Neural cell (in vitro differentiated cells): ENCODE data around the gene BICD1.

Experiments used
- CTCF ChIP-seq: fragments of 450-650 bp; IDR thresholded peaks from 2 replicates; pipeline ENCODE4 v1.5.1; 2014; ENCODE audit warnings: antibody characterized with exemption, mild to moderate bottlenecking, moderate library complexity; ENCODE audit not compliant: poor library complexity, severe bottlenecking
- EP300 ChIP-seq: fragments of 450-650 bp; conservative IDR thresholded peaks from 2 replicates; pipeline ENCODE4 v1.6.1; 2014; ENCODE audit warnings: antibody characterized with exemption, mild to moderate bottlenecking, moderate library complexity; ENCODE audit not compliant: poor library complexity, severe bottlenecking
- EZH2 ChIP-seq: fragments of 200-600, 300-800 bp; shearing (Covaris generic), sonication (generic); IDR thresholded peaks from 2 replicates; pipeline ENCODE4 v1.6.1; 2014; ENCODE audit warnings: antibody characterized with exemption, low read length, borderline replicate concordance, mild to moderate bottlenecking; ENCODE audit not compliant: insufficient read depth, poor library complexity, severe bottlenecking
- POLR2AphosphoS5 ChIP-seq: IDR thresholded peaks from 2 replicates; pipeline ENCODE4 v1.6.1; 2012
- RAD21 ChIP-seq: fragments of 450-650 bp; conservative IDR thresholded peaks from 2 replicates; pipeline ENCODE4 v1.6.1; 2014; ENCODE audit warnings: antibody characterized with exemption, mild to moderate bottlenecking, moderate library complexity
- REST ChIP-seq: IDR thresholded peaks from 2 replicates; pipeline ENCODE4 v1.6.1; 2012; ENCODE audit warnings: borderline replicate concordance
- SMC3 ChIP-seq: fragments of 450-650 bp; conservative IDR thresholded peaks from 2 replicates; pipeline ENCODE4 v1.6.1; 2014; ENCODE audit warnings: antibody characterized with exemption, mild to moderate bottlenecking, moderate library complexity; ENCODE audit not compliant: poor library complexity
- TAF1 ChIP-seq: IDR thresholded peaks from 2 replicates; pipeline ENCODE4 v1.6.1; 2012; ENCODE audit warnings: low read depth

GRCh38 chr12:32343496-32343895, 236.8 kb downstream of the BICD1 start:
- no peak for TF ChIP-seq CTCF
- TF ChIP-seq REST, result no peak
- TF ChIP-seq SMC3, result no peak
- no peak for TF ChIP-seq EZH2
- TF ChIP-seq EP300, result no peak
- no peak for TF ChIP-seq TAF1
- no peak for TF ChIP-seq RAD21
- TF ChIP-seq POLR2AphosphoS5, result no peak
